ENCODE results near the gene TOMM34. TPM values are rescaled to one million over a fixed set of nuclear protein-coding genes. Genes with fewer than 3 reads are reported as not detected.
A peak's percentile ranks its signal among the peaks of the same experiment; 100 is the strongest.

Gene TOMM34
- total and polyA plus RNA-seq, 2 donors (not counting 1 experiment from before 2014, with no cell fraction given): 15.5 to 25.6 TPM

DNA sequence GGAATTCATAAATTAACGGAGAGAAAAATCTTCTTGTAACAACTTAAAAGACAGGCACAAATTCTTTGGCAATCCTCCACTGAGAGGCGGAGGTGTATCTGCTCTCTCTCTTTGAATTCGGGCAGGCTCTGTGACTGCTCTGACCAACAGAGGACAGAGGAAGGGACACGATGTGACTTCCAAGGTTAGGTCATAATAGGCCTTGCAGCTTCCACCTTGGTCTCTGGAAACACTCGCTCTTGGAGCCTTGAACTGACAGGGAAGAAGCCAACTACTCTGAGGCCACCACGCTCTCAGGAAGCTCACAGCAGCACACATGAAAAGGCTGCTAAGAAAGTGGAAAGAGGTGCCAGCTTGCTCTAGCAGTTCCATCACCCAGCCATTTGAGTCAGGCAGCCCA, 14.9 kb downstream of the TOMM34 start:
- Histone ChIP-seq H3K4me2 (ENCODE audit: extremely low read depth, insufficient read depth, low read length) (no peak overlapping the region), H3K4me1 (ENCODE audit: control insufficient read depth, extremely low read depth, insufficient read depth, low read length) (no peaks in the 10 kb centered on the region), H3K9me3 (ENCODE audit: control insufficient read depth, insufficient read depth, low read depth, low read length) (no peaks in the 10 kb centered on the region), H2AFZ (ENCODE audit: low read length) (no peak overlapping the region), H3K79me2 (ENCODE audit: control insufficient read depth, insufficient read depth, low read length) (no peaks in the 10 kb centered on the region), H3K27me3 (ENCODE audit: control insufficient read depth, insufficient read depth, low read length) (no peaks in the 10 kb centered on the region), H3K27ac (ENCODE audit: insufficient read depth, low read length) (no peak overlapping the region), H3K4me3 (replicated peaks in 1 of 4; ENCODE audit: control extremely low read depth in 1 of 4, insufficient read depth in 1 of 4, low read depth in 3 of 4, low read length in 4 of 4) (no peak overlapping the region), H3K9ac (ENCODE audit: insufficient read depth, low read length) (no peak overlapping the region), H3K36me3 (ENCODE audit: control insufficient read depth, insufficient read depth, low read length) (peaks cover 23% of the 10 kb centered on the region), H4K20me1 (ENCODE audit: control insufficient read depth, extremely low read depth, insufficient read depth, low read length) (no peaks in the 10 kb centered on the region)
- DNase-seq (ENCODE audit: low read depth in 2 of 2): no peak
- no peak for TF ChIP-seq EZH2 (IDR thresholded peaks at IDR 0.05; ENCODE audit: low read length, missing control alignments)
- TF ChIP-seq, protein P1, sequence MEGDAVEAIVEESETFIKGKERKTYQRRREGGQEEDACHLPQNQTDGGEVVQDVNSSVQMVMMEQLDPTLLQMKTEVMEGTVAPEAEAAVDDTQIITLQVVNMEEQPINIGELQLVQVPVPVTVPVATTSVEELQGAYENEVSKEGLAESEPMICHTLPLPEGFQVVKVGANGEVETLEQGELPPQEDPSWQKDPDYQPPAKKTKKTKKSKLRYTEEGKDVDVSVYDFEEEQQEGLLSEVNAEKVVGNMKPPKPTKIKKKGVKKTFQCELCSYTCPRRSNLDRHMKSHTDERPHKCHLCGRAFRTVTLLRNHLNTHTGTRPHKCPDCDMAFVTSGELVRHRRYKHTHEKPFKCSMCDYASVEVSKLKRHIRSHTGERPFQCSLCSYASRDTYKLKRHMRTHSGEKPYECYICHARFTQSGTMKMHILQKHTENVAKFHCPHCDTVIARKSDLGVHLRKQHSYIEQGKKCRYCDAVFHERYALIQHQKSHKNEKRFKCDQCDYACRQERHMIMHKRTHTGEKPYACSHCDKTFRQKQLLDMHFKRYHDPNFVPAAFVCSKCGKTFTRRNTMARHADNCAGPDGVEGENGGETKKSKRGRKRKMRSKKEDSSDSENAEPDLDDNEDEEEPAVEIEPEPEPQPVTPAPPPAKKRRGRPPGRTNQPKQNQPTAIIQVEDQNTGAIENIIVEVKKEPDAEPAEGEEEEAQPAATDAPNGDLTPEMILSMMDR (conservative IDR thresholded peaks at IDR 0.05 in 1 of 2, IDR thresholded peaks at IDR 0.05 in 1 of 2; ENCODE audit: low read depth in 1 of 2, low read length in 2 of 2): no peak

DNA sequence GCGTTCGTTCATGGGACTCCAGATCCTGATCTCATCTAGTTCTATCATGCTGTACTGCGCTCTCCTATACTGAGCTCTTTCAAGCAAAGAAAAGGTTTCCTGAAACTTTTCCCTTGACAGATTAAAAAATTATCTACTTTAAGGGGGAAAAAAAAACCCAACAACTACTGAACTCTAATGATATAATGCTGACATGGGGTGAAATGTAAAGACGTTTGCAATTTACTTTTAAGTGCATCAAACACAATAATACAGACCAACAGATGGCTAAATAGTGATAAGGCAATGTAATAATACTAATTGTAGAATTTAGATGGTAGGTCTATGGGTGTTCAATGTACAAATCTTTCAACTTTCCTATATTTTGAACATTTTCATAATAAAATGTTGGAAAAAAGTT, 16.4 kb downstream of the TOMM34 start:
- TF ChIP-seq EZH2 (IDR thresholded peaks at IDR 0.05; ENCODE audit: low read length, missing control alignments): no peak
- TF ChIP-seq, protein P1 (conservative IDR thresholded peaks at IDR 0.05 in 1 of 2, IDR thresholded peaks at IDR 0.05 in 1 of 2; ENCODE audit: low read depth in 1 of 2, low read length in 2 of 2): no peak
- H3K9me3 ChIP-seq (ENCODE audit: control insufficient read depth, insufficient read depth, low read depth, low read length): no peaks in the 10 kb centered on the region
- H3K4me2 ChIP-seq (ENCODE audit: extremely low read depth, insufficient read depth, low read length): no peak overlapping the region
- peaks cover 20% of the 10 kb centered on the region for H3K36me3 ChIP-seq (ENCODE audit: control insufficient read depth, insufficient read depth, low read length)
- DNase-seq (ENCODE audit: low read depth in 2 of 2): no peak
- no peaks in the 10 kb centered on the region for H4K20me1 ChIP-seq (ENCODE audit: control insufficient read depth, extremely low read depth, insufficient read depth, low read length)
- H3K79me2 ChIP-seq (ENCODE audit: control insufficient read depth, insufficient read depth, low read length): no peaks in the 10 kb centered on the region
- no peak overlapping the region for H3K9ac ChIP-seq (ENCODE audit: insufficient read depth, low read length)
- H2AFZ ChIP-seq (ENCODE audit: low read length): no peak overlapping the region
- H3K27ac ChIP-seq (ENCODE audit: insufficient read depth, low read length): no peak overlapping the region
- H3K27me3 ChIP-seq (ENCODE audit: control insufficient read depth, insufficient read depth, low read length): no peaks in the 10 kb centered on the region
- H3K4me1 ChIP-seq (ENCODE audit: control insufficient read depth, extremely low read depth, insufficient read depth, low read length): no peaks in the 10 kb centered on the region
- no peak overlapping the region for H3K4me3 ChIP-seq (replicated peaks in 1 of 4; ENCODE audit: control extremely low read depth in 1 of 4, insufficient read depth in 1 of 4, low read depth in 3 of 4, low read length in 4 of 4)

DNA sequence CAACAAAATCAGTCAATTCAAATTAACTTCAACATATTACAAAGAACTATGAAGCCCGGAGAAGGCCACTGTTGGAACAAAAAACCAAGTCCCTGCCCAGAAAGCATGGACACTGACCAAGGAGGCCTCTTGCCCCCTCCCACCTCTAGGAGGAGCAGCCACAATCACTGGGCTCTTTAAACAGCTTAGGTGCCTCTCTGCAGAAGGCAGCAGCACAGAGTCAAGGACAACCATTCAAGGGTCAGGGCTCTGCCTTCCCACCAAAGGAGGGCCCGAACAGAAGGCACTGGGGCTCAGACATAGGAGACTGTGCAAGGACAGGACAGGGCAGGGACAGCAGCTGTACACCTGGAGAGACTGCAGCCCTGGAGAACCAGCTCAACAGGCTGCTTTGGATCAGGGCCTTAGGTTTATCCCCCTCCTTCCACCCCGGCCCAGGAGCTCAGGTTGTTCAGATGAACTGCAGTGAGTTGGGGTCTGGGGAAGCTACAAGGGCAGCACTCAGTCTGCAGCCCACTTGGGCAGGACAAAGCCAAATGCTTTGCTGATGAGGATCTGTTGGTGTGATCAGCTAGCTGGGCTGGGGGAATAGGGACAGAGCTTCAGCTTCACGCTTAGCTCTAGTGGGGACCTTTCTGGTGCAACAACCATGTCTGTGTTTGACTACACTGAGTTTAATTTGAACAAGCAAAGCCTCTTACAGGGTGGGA, 17.8 kb downstream of the TOMM34 start:
- Histone ChIP-seq H3K27me3 (ENCODE audit: control insufficient read depth, insufficient read depth, low read length) (no peaks in the 10 kb centered on the region), H3K4me1 (ENCODE audit: control insufficient read depth, extremely low read depth, insufficient read depth, low read length) (no peaks in the 10 kb centered on the region), H4K20me1 (ENCODE audit: control insufficient read depth, extremely low read depth, insufficient read depth, low read length) (no peaks in the 10 kb centered on the region), H3K9me3 (ENCODE audit: control insufficient read depth, insufficient read depth, low read depth, low read length) (no peaks in the 10 kb centered on the region), H3K4me2 (ENCODE audit: extremely low read depth, insufficient read depth, low read length) (no peak overlapping the region), H3K79me2 (ENCODE audit: control insufficient read depth, insufficient read depth, low read length) (no peaks in the 10 kb centered on the region), H3K9ac (ENCODE audit: insufficient read depth, low read length) (no peak overlapping the region), H3K4me3 (replicated peaks in 1 of 4; ENCODE audit: control extremely low read depth in 1 of 4, insufficient read depth in 1 of 4, low read depth in 3 of 4, low read length in 4 of 4) (no peak overlapping the region), H2AFZ (ENCODE audit: low read length) (no peak overlapping the region), H3K36me3 (ENCODE audit: control insufficient read depth, insufficient read depth, low read length) (peaks cover 14% of the 10 kb centered on the region), H3K27ac (ENCODE audit: insufficient read depth, low read length) (no peak overlapping the region)
- no peak for TF ChIP-seq EZH2 (IDR thresholded peaks at IDR 0.05; ENCODE audit: low read length, missing control alignments)
- TF ChIP-seq, protein P1 (conservative IDR thresholded peaks at IDR 0.05 in 1 of 2, IDR thresholded peaks at IDR 0.05 in 1 of 2; ENCODE audit: low read depth in 1 of 2, low read length in 2 of 2): peak in 1 of 2 donors; percentile 9
- DNase-seq (ENCODE audit: low read depth in 2 of 2): no peak
